Activated CD4-positive, alpha-beta memory T cell treated with anti-CD3 and anti-CD28 coated beads for 36 hours (primary cell): ENCODE data around the gene CACNA1C. TPM values are rescaled to one million over a fixed set of nuclear protein-coding genes. Genes with fewer than 3 reads are reported as not detected.

Experiments used
- CTCF ChIA-PET: fragments of 350-600 bp; sonication (Branson Sonifier 250); formaldehyde crosslinking; loops from one replicate; lab custom pipeline; 2021; ENCODE audit warnings: antibody characterized with exemption, inconsistent platforms; lab: Charles Lee
- POLR2A ChIA-PET: fragments of 350-600 bp; sonication (Branson Sonifier 250); formaldehyde crosslinking; loops from one replicate; lab custom pipeline; 2021; ENCODE audit warnings: antibody characterized with exemption; lab: Charles Lee
- DNase-seq: peaks from one replicate; pipeline ENCODE4 v3.0.0-alpha.2; 2020
- H3K27ac Mint-ChIP-seq: one replicate; pipeline ENCODE4 v1.8.0; 2021; ENCODE audit warnings: mixed read lengths
- H3K27me3 Mint-ChIP-seq: one replicate; pipeline ENCODE4 v1.8.0; 2021; ENCODE audit warnings: mixed read lengths
- H3K36me3 Mint-ChIP-seq: one replicate; pipeline ENCODE4 v1.8.0; 2021; ENCODE audit warnings: mixed read lengths
- H3K4me1 Mint-ChIP-seq: one replicate; pipeline ENCODE4 v1.8.0; 2021; ENCODE audit warnings: low read depth, mixed read lengths
- H3K4me3 Mint-ChIP-seq: one replicate; pipeline ENCODE4 v1.8.0; 2021; ENCODE audit warnings: mild to moderate bottlenecking, mixed read lengths
- H3K9me3 Mint-ChIP-seq: one replicate; pipeline ENCODE4 v1.8.0; 2021; ENCODE audit warnings: mixed read lengths
- intact Hi-C: fragments of 100-400 bp; cut with micrococcal nuclease; formaldehyde crosslinking; loops from one replicate; pipeline ENCODE4 v1.15.1; 2023
- total RNA-seq, 2 experiments: library from RNA; stranded (reverse); gene quantifications; one replicate each; pipeline ENCODE4 v1.2.3, GENCODE V29; 2021

The CACNA1C gene
- total RNA-seq, 2 experiments from 2014 or later = 0.07 to 0.12 TPM

- intact Hi-C loops = no loop called here
- H3K4me1 Mint-ChIP-seq = no peaks in the 10 kb centered on the region
- H3K27ac Mint-ChIP-seq = no peak overlapping the region
- no peak for DNase-seq
- CTCF ChIA-PET = no interaction called here
- POLR2A ChIA-PET = no interaction called here
- no peak overlapping the region for H3K4me3 Mint-ChIP-seq
- H3K36me3 Mint-ChIP-seq = no peaks in the 10 kb centered on the region
- peaks cover 1% of the 10 kb centered on the region for H3K27me3 Mint-ChIP-seq
- H3K9me3 Mint-ChIP-seq = no peaks in the 10 kb centered on the region
Measured at GRCh38 chr12:2190896-2191533, 138.2 kb downstream of the CACNA1C start.

DNA sequence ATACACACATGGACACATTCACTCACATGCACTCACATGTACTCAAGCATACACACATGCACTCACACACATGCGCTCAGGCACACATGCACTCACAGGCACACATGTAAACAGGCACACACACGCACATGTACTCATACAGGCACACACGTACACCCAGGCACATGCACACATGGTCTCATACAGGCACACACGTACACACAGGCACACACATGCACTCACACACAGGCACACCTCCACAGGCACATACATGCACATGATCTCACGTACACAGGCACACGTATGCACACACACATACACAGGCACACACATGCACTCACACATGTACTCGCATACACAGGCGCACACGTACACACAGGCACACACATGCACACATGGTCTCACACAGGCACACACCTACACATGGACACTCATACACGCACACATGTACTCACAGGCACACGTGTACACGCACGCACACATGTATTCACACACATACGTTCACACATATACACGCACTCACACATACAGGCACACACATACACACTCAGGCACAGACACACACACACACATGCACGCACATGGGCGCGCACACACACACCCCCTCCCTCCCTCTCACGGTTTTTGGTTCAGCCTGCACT lies 138.9 kb downstream of the CACNA1C start:
- Mint-ChIP-seq H3K4me3 (no peak overlapping the region), H3K27ac (no peak overlapping the region), H3K27me3 (peaks cover 1% of the 10 kb centered on the region), H3K4me1 (no peaks in the 10 kb centered on the region), H3K9me3 (no peaks in the 10 kb centered on the region), H3K36me3 (no peaks in the 10 kb centered on the region)
- ChIA-PET CTCF (interaction anchor here (1.0 kb wide), 1 partner anchor 90 kb away, joined by 3 read pairs; no protein-coding TSS in a partner anchor), POLR2A (no interaction called here)
- DNase-seq = no peak
- intact Hi-C loops = no loop called here

GRCh38 chr12:2192231-2192630 lies 139.4 kb downstream of the CACNA1C start:
- no peak for DNase-seq
- Mint-ChIP-seq H3K4me3 (no peak overlapping the region), H3K27me3 (peaks cover 3% of the 10 kb centered on the region), H3K27ac (no peak overlapping the region), H3K36me3 (no peaks in the 10 kb centered on the region), H3K9me3 (no peaks in the 10 kb centered on the region), H3K4me1 (no peaks in the 10 kb centered on the region)
- CTCF ChIA-PET = interaction anchor here (1.0 kb wide), 1 partner anchor 90 kb away, joined by 3 read pairs; no protein-coding TSS in a partner anchor
- POLR2A ChIA-PET = no interaction called here
- intact Hi-C loops = no loop called here

DNA sequence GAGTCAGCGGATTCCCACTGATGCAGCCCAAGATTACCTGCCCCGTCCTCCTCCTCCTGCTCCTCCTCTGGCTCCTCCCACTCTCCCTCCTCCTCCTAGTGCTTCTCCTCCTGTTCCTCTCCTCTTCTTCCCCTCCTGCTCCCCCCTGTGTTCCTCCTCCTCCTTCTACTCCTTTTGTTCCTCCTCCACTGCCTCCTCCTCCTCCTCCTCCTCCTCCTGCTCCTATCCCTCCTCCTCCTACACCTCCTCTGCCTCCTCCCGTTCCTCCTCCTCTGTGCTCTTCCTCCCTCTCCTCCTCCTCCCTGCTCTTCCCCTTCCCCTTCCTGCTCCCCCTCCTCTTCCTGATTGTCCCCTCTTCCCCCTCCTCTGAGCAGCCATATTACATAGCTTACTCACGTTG lies 141.3 kb downstream of the CACNA1C start:
- intact Hi-C loops = no loop called here
- Mint-ChIP-seq H3K9me3 (no peaks in the 10 kb centered on the region), H3K4me3 (no peak overlapping the region), H3K4me1 (no peaks in the 10 kb centered on the region), H3K27ac (no peak overlapping the region), H3K36me3 (no peaks in the 10 kb centered on the region), H3K27me3 (peaks cover 5% of the 10 kb centered on the region)
- ChIA-PET POLR2A (no interaction called here), CTCF (no interaction called here)
- no peak for DNase-seq

DNA sequence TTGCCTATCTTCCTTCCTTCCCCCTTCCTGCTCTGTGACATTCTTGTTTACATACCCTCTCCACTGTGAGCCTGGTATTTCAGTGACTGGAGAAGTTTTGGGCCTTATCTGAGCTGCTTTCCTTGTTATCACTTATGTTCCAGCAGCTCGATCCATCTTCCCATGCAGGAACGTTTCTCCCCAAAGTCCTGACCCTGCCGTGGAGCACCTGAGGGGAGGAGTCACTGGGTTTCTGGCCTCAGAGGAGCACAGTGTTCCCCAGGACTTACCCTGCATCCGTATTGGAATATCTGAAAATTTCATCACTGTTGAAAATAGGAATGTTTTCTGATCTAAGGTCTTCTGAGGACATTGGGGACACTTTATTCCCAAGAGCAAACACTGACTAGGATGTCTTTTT lies 141.8 kb downstream of the CACNA1C start:
- Mint-ChIP-seq H3K9me3 (no peaks in the 10 kb centered on the region), H3K4me1 (no peaks in the 10 kb centered on the region), H3K27ac (no peak overlapping the region), H3K27me3 (peaks cover 5% of the 10 kb centered on the region), H3K36me3 (no peaks in the 10 kb centered on the region), H3K4me3 (no peak overlapping the region)
- ChIA-PET CTCF (no interaction called here), POLR2A (no interaction called here)
- no peak for DNase-seq
- intact Hi-C loops = no loop called here

DNA sequence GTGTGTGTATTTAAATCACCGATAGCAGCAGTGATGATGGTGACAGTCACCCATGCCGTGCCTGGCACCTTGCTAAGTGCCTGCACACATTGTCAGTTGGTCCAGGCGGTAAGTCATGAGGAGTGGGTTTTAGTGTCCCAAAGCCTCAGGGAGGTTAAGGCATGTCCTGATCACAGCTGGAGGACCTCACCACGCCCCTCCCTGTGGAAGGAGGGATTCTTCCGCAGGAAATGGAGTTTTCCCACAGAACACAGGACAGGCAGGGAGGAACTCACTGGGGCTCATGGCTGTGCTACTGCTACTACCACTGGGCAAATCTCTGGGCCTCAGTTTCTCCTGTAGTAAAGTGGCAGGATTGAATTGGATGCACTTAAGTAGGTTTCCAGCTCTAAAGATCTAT lies 142.3 kb downstream of the CACNA1C start:
- H3K4me1 Mint-ChIP-seq = no peaks in the 10 kb centered on the region
- no peaks in the 10 kb centered on the region for H3K36me3 Mint-ChIP-seq
- intact Hi-C loops = no loop called here
- CTCF ChIA-PET = no interaction called here
- no peaks in the 10 kb centered on the region for H3K9me3 Mint-ChIP-seq
- H3K27me3 Mint-ChIP-seq = peaks cover 5% of the 10 kb centered on the region
- DNase-seq = no peak
- H3K4me3 Mint-ChIP-seq = no peak overlapping the region
- H3K27ac Mint-ChIP-seq = no peak overlapping the region
- POLR2A ChIA-PET = no interaction called here

GRCh38 chr12:2198005-2198501 lies 145.3 kb downstream of the CACNA1C start:
- intact Hi-C loops = no loop called here
- DNase-seq = no peak
- Mint-ChIP-seq H3K4me1 (no peaks in the 10 kb centered on the region), H3K4me3 (no peak overlapping the region), H3K27me3 (peaks cover 7% of the 10 kb centered on the region), H3K27ac (no peak overlapping the region), H3K36me3 (no peaks in the 10 kb centered on the region), H3K9me3 (no peaks in the 10 kb centered on the region)
- CTCF ChIA-PET = no interaction called here
- POLR2A ChIA-PET = no interaction called here

DNA sequence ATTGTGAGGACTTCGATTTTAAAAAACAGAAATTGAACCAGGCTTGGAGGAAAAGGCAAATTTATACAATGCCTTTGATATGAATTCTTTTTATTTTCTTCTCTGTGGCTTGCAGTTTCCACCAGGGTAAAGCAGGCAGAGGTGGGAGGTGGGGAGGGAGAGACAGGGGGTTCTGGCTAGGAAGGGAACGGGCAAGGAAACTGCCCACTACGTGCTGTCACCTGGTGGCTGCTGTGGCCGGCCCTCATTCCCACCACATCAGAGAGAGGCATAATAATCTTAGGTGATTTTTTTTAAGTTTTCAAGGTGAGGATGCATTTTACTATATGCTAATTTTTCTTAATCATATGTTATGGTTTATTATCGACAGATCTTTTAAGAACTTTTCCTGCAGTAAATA lies 145.8 kb downstream of the CACNA1C start:
- no peak overlapping the region for H3K4me3 Mint-ChIP-seq
- H3K27ac Mint-ChIP-seq = no peak overlapping the region
- H3K4me1 Mint-ChIP-seq = no peaks in the 10 kb centered on the region
- ChIA-PET CTCF (no interaction called here), POLR2A (no interaction called here)
- H3K9me3 Mint-ChIP-seq = no peaks in the 10 kb centered on the region
- intact Hi-C loops = no loop called here
- no peak for DNase-seq
- peaks cover 7% of the 10 kb centered on the region for H3K27me3 Mint-ChIP-seq
- H3K36me3 Mint-ChIP-seq = no peaks in the 10 kb centered on the region

- peaks cover 1% of the 10 kb centered on the region for H3K27me3 Mint-ChIP-seq
- no peak overlapping the region for H3K4me3 Mint-ChIP-seq
- no peaks in the 10 kb centered on the region for H3K9me3 Mint-ChIP-seq
- POLR2A ChIA-PET = no interaction called here
- no peak for DNase-seq
- H3K27ac Mint-ChIP-seq = no peak overlapping the region
- CTCF ChIA-PET = no interaction called here
- H3K36me3 Mint-ChIP-seq = no peaks in the 10 kb centered on the region
- intact Hi-C loops = no loop called here
- no peaks in the 10 kb centered on the region for H3K4me1 Mint-ChIP-seq
Measured at GRCh38 chr12:2205996-2206395, 153.2 kb downstream of the CACNA1C start.

- H3K27me3 Mint-ChIP-seq = no peaks in the 10 kb centered on the region
- H3K27ac Mint-ChIP-seq = no peak overlapping the region
- no peak for DNase-seq
- CTCF ChIA-PET = no interaction called here
- POLR2A ChIA-PET = no interaction called here
- H3K9me3 Mint-ChIP-seq = no peaks in the 10 kb centered on the region
- intact Hi-C loops = no loop called here
- no peak overlapping the region for H3K4me3 Mint-ChIP-seq
- no peaks in the 10 kb centered on the region for H3K36me3 Mint-ChIP-seq
- H3K4me1 Mint-ChIP-seq = no peaks in the 10 kb centered on the region
Measured at GRCh38 chr12:2208837-2209635, 156.2 kb downstream of the CACNA1C start.

DNA sequence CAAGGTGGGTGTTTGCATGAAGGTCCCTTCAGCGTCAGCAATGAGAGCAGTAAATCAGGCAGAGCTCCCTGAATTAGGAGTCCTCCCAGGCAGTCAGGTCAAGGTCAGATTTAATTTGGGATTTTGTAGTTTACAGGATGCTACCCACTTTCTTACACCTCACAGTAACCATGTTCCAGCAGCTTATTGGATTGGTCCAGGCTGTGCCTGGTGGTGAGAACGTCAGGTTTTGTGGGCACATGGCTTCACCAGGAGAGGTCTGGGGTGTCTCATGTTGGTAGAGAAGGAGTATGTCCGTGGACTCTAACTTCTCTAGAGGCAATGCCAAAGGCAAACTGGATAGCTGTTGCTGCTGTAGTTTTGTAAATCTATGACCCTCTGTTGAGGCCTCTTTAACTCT lies 158.3 kb downstream of the CACNA1C start:
- DNase-seq = no peak
- CTCF ChIA-PET = no interaction called here
- H3K4me3 Mint-ChIP-seq = no peak overlapping the region
- no peaks in the 10 kb centered on the region for H3K36me3 Mint-ChIP-seq
- H3K27me3 Mint-ChIP-seq = no peaks in the 10 kb centered on the region
- no peak overlapping the region for H3K27ac Mint-ChIP-seq
- H3K9me3 Mint-ChIP-seq = no peaks in the 10 kb centered on the region
- H3K4me1 Mint-ChIP-seq = no peaks in the 10 kb centered on the region
- intact Hi-C loops = no loop called here
- POLR2A ChIA-PET = no interaction called here

- CTCF ChIA-PET = interaction anchor here (0.6 kb wide), 1 partner anchor 201 kb away, joined by 3 read pairs; no protein-coding TSS in a partner anchor
- no peaks in the 10 kb centered on the region for H3K9me3 Mint-ChIP-seq
Measured at GRCh38 chr12:2212537-2212936, 159.8 kb downstream of the CACNA1C start.

More at GRCh38 chr12:2212537-2212936, 159.8 kb downstream of the CACNA1C start:
- intact Hi-C loops = no loop called here
- POLR2A ChIA-PET = no interaction called here
- H3K4me3 Mint-ChIP-seq = no peak overlapping the region
- no peak overlapping the region for H3K27ac Mint-ChIP-seq
- DNase-seq = no peak
- H3K4me1 Mint-ChIP-seq = no peaks in the 10 kb centered on the region
- H3K27me3 Mint-ChIP-seq = no peaks in the 10 kb centered on the region
- no peaks in the 10 kb centered on the region for H3K36me3 Mint-ChIP-seq
